A673 (cell line): ENCODE results near the gene MAG. TPM values are rescaled to one million over a fixed set of nuclear protein-coding genes. Genes with fewer than 3 reads are reported as not detected.

Experiments
- BruUV-seq: library from RNA; stranded (reverse); fragments of 400-500 nt; replicated peaks from 2 replicates; lab custom pipeline; 2021; lab: Mats Ljungman, UMichigan
- CTCF ChIA-PET: fragments of 300-600 bp; sonication (Branson Sonifier 250); formaldehyde crosslinking; loops from one replicate; lab custom pipeline; 2022; ENCODE audit warnings: antibody characterized with exemption; lab: Charles Lee
- POLR2A ChIA-PET: fragments of 300-600 bp; sonication (Branson Sonifier 250); formaldehyde crosslinking; loops from one replicate; lab custom pipeline; 2022; ENCODE audit warnings: antibody characterized with exemption; ENCODE audit not compliant: low non-redundant PET; lab: Charles Lee
- DNase-seq: peaks from one replicate; pipeline ENCODE4 v3.0.0-alpha.2; 2015; ENCODE audit warnings: low spot score
- H3K27ac ChIP-seq: fragments of 200-600 bp; sonication (generic); 2 replicates; pipeline ENCODE4 v1.5.1; 2016; ENCODE audit warnings: mixed run types, low read depth, mild to moderate bottlenecking, mixed read lengths, antibody characterized with exemption, low read length; ENCODE audit not compliant: poor library complexity, severe bottlenecking
- H3K27me3 ChIP-seq: fragments of 200-600 bp; sonication (generic); replicated peaks from 2 replicates; pipeline ENCODE4 v1.6.1; 2017; ENCODE audit warnings: mixed run types, low read depth, mild to moderate bottlenecking, mixed read lengths, antibody characterized with exemption, low read length; ENCODE audit not compliant: insufficient read depth, poor library complexity
- H3K36me3 ChIP-seq: fragments of 200-600 bp; sonication (generic); 2 replicates; pipeline ENCODE4 v1.6.1; 2016; ENCODE audit warnings: mixed run types, mild to moderate bottlenecking, mixed read lengths, antibody characterized with exemption, low read length; ENCODE audit not compliant: insufficient read depth, poor library complexity, severe bottlenecking
- H3K4me1 ChIP-seq: fragments of 200-600 bp; sonication (generic); 2 replicates; pipeline ENCODE4 v1.6.1; 2017; ENCODE audit warnings: mixed run types, mild to moderate bottlenecking, mixed read lengths, antibody characterized with exemption, low read length; ENCODE audit not compliant: insufficient read depth, poor library complexity, severe bottlenecking
- H3K4me3 ChIP-seq: fragments of 200-600 bp; sonication (generic); 2 replicates; pipeline ENCODE4 v1.5.1; 2016; ENCODE audit warnings: low read depth, mixed run types, mild to moderate bottlenecking, mixed read lengths, low read length; ENCODE audit not compliant: poor library complexity, severe bottlenecking
- H3K9me3 ChIP-seq: fragments of 200-600 bp; sonication (generic); 2 replicates; pipeline ENCODE4 v1.6.1; 2016; ENCODE audit warnings: mixed run types, low read depth, mild to moderate bottlenecking, mixed read lengths, antibody characterized with exemption, low read length; ENCODE audit not compliant: poor library complexity, severe bottlenecking
- CTCF ChIP-seq: fragments of 300-800, 200-600 bp; sonication (generic); conservative IDR thresholded peaks from 2 replicates; pipeline ENCODE4 v1.5.1; 2017; ENCODE audit warnings: low read depth, mild to moderate bottlenecking, antibody characterized with exemption, low read length, moderate library complexity, mixed read lengths
- EZH2 ChIP-seq: fragments of 200-600 bp; sonication (generic); IDR thresholded peaks from 2 replicates; pipeline ENCODE4 v1.6.1; 2017; ENCODE audit warnings: borderline replicate concordance, low read depth, mild to moderate bottlenecking, mixed read lengths, antibody characterized with exemption, low read length; ENCODE audit not compliant: poor library complexity, severe bottlenecking
- intact Hi-C: fragments of 100-400 bp; cut with micrococcal nuclease; formaldehyde crosslinking; loops from one replicate; pipeline ENCODE4 v1.10.0; 2022; ENCODE audit not compliant: unreplicated experiment
- total RNA-seq: library from RNA; stranded (reverse); gene quantifications from 2 replicates; pipeline ENCODE4 v1.2.3, GENCODE V29; 2021

The MAG gene
- total RNA-seq, 1 experiment from 2014 or later, result not detected

GRCh38 chr19:35260694-35261304, 31.2 kb upstream of the MAG start:
- TF ChIP-seq EZH2, result no peak
- TF ChIP-seq CTCF, result no peak
- Histone ChIP-seq H3K36me3 (no peaks in the 10 kb centered on the region), H3K4me1 (no peaks in the 10 kb centered on the region), H3K4me3 (no peak overlapping the region), H3K9me3 (no peaks in the 10 kb centered on the region), H3K27me3 (no peaks in the 10 kb centered on the region), H3K27ac (no peak overlapping the region)
- BruUV-seq, result no TSS peak
- POLR2A ChIA-PET, result no interaction called here
- no peak for DNase-seq
- CTCF ChIA-PET, result no interaction called here
- intact Hi-C loops, result no loop called here

GRCh38 chr19:35261356-35262100, 30.4 kb upstream of the MAG start:
- CTCF ChIA-PET, result no interaction called here

GRCh38 chr19:35262101-35262761, 29.7 kb upstream of the MAG start:
- Histone ChIP-seq H3K27ac (no peak overlapping the region), H3K9me3 (no peaks in the 10 kb centered on the region), H3K4me3 (no peak overlapping the region), H3K36me3 (no peaks in the 10 kb centered on the region), H3K4me1 (no peaks in the 10 kb centered on the region), H3K27me3 (no peaks in the 10 kb centered on the region)
- no peak for TF ChIP-seq CTCF
- TF ChIP-seq EZH2, result no peak
- no peak for DNase-seq
- no TSS peak for BruUV-seq
- CTCF ChIA-PET, result no interaction called here
- POLR2A ChIA-PET, result no interaction called here
- intact Hi-C loops, result no loop called here

More at GRCh38 chr19:35261356-35262100, 30.4 kb upstream of the MAG start:
- Histone ChIP-seq H3K27me3 (no peaks in the 10 kb centered on the region), H3K4me1 (no peaks in the 10 kb centered on the region), H3K4me3 (no peak overlapping the region), H3K36me3 (no peaks in the 10 kb centered on the region), H3K27ac (no peak overlapping the region), H3K9me3 (no peaks in the 10 kb centered on the region)
- intact Hi-C loops, result no loop called here
- no TSS peak for BruUV-seq
- TF ChIP-seq CTCF, result no peak
- POLR2A ChIA-PET, result no interaction called here
- no peak for DNase-seq
